Vagina (tissue), 2 donors: ENCODE data around the gene STEAP2.

ENCODE experiments used
- POLR2A ChIP-seq, 2 donors: fragments of 450-650 bp; IDR thresholded peaks; one replicate each; pipeline ENCODE4 v1.6.1; 2017; ENCODE audit warnings: antibody characterized with exemption in 2 of 2, mild to moderate bottlenecking in 2 of 2, moderate library complexity in 2 of 2
- POLR2AphosphoS5 ChIP-seq, 2 donors: sonication (generic); formaldehyde crosslinking; IDR thresholded peaks; one replicate each; pipeline ENCODE4 v1.9.0; 2017; ENCODE audit warnings: antibody characterized with exemption in 2 of 2, mild to moderate bottlenecking in 2 of 2, low read depth in 1 of 2; ENCODE audit not compliant: insufficient read depth in 1 of 2
- TF ChIP-seq, protein P1 (sequence below), 3 experiments: fragments of 450-650 bp in 2 of 3; fragments of 200-600 bp in 1 of 3; sonication (generic) in 1 of 3; IDR thresholded peaks; one replicate each; pipeline ENCODE4 v1.5.1; 2017 to 2019; ENCODE audit warnings: antibody characterized with exemption in 3 of 3, mild to moderate bottlenecking in 2 of 3, moderate library complexity in 2 of 3

DNA sequence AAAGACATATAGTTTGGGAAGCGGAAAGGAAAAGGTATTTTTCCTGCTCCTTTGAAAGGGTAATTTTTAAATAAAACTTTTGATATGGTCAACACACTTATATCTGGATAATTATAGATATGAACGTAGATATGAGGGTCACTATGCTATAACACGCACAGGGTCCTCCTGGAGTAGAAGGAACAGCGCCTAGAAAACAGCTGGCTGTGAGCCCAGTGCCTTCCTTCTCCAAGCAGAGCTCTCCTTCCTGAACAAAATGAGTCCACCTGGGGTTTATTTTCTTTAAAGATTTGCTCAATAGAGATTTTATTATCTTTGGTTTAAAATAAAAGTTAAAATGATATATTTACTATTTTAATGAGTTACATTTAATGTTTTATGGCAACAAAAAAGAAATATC is 44.2 kb upstream of the STEAP2 start:
- TF ChIP-seq POLR2A (IDR thresholded peaks at IDR 0.05) (no peak), POLR2AphosphoS5 (IDR thresholded peaks at IDR 0.05; ENCODE audit: insufficient read depth in 1 of 2, low read depth in 1 of 2) (no peak)
- TF ChIP-seq, protein P1, sequence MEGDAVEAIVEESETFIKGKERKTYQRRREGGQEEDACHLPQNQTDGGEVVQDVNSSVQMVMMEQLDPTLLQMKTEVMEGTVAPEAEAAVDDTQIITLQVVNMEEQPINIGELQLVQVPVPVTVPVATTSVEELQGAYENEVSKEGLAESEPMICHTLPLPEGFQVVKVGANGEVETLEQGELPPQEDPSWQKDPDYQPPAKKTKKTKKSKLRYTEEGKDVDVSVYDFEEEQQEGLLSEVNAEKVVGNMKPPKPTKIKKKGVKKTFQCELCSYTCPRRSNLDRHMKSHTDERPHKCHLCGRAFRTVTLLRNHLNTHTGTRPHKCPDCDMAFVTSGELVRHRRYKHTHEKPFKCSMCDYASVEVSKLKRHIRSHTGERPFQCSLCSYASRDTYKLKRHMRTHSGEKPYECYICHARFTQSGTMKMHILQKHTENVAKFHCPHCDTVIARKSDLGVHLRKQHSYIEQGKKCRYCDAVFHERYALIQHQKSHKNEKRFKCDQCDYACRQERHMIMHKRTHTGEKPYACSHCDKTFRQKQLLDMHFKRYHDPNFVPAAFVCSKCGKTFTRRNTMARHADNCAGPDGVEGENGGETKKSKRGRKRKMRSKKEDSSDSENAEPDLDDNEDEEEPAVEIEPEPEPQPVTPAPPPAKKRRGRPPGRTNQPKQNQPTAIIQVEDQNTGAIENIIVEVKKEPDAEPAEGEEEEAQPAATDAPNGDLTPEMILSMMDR (IDR thresholded peaks at IDR 0.05): no peak
